Mesodermal cell (in vitro differentiated cells): ENCODE measurements around the gene VSTM2L.

ENCODE experiments used
- H3K27ac ChIP-seq: 2 replicates; pipeline ENCODE4 v1.7.0; 2013; ENCODE audit warnings: mild to moderate bottlenecking, low read depth, low read length, moderate library complexity; ENCODE audit not compliant: severe bottlenecking
- H3K36me3 ChIP-seq: 2 replicates; pipeline ENCODE4 v1.7.1; 2013; ENCODE audit warnings: mild to moderate bottlenecking, low read length, moderate library complexity; ENCODE audit not compliant: control insufficient read depth, insufficient read depth
- H3K4me1 ChIP-seq: one replicate; pipeline ENCODE4 v1.7.1; 2013; ENCODE audit warnings: mild to moderate bottlenecking, low read length; ENCODE audit not compliant: insufficient read depth, control insufficient read depth, poor library complexity, severe bottlenecking
- H3K4me3 ChIP-seq: 2 replicates; pipeline ENCODE4 v1.7.0; 2013; ENCODE audit warnings: low read length, control low read depth, mild to moderate bottlenecking; ENCODE audit not compliant: insufficient read depth, poor library complexity, severe bottlenecking; ENCODE audit errors: extremely low read depth
- H3K9me3 ChIP-seq: 2 replicates; pipeline ENCODE4 v1.7.1; 2013; ENCODE audit warnings: mild to moderate bottlenecking, low read length, moderate library complexity; ENCODE audit not compliant: control insufficient read depth
- WGBS, 2 experiments: methylation state at CpG; one replicate each; pipeline ENCODE4 v1.1.5; 2013; ENCODE audit warnings: missing lambda C conversion rate in 2 of 2; ENCODE audit not compliant: insufficient coverage in 2 of 2; 5-methylcytosine and 5-hydroxymethylcytosine counted together

VSTM2L gene

DNA sequence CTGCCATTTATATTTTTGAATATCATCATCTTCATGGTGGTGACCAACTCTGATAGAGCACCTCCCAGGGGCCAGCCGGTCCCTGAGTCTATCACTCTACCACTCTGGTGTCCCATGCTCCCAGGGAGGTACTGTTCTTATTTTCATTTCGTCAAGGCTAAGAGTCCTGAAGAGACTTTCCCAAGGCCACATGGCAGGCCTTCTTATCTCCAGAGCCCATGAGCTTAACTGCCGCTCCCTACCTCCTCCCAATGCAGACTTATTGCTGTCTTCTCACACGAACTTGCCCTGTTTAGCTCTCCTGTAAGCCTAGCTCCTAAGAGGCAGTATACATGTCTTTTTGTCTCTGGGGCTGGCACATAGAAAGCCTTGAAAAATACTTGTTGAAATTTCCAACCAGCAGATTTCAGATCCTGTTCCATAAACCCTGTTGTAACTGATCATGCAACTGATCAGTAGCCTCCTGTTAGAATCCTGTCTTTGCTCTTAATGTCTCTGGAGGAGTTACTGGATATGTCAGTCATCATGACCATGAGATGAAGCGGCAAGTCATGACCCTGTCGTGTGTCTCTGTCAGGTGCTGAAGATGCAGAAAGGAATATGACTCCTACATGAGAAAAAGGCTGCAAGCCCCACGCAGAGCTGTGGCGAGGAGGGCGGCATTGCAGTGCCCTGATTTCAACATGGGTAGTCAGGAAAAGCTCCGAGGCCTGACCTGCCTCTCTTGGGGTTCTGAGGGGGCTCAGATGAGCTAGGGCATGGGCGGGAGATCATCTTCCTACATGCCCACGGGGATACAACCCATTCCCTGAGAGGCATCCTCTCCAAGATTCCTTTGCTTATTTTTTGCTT lies 70.4 kb downstream of the VSTM2L start:
- whole genome bisulfite sequencing, 2 experiments = 89 to 94% methylated on average over 10 to 12 of the region's 12 CpGs
- Histone ChIP-seq H3K27ac (no peak overlapping the region), H3K9me3 (peaks cover 5% of the 10 kb centered on the region), H3K4me1 (no peaks in the 10 kb centered on the region), H3K36me3 (no peaks in the 10 kb centered on the region), H3K4me3 (no peak overlapping the region)

DNA sequence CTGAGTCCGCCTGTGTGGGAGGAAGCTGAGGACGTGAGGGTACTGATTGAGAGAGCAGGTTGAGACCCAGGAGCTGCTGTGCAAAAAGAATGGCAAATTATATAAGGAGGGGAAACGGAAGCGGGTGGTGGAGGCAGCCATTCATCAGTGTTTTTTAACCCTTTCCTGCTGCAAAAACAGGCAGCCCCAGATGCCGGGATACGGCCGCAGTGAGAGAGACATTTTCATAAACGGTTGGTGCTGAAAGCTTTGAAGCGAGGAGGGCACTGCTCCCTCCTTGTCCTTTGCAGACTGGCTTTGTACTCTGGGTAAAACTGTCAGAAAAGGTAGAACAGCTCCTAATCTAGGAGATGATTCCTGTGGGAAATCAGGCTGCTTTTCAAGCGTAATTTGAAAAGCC lies 74.0 kb downstream of the VSTM2L start:
- no peak overlapping the region for H3K27ac ChIP-seq
- H3K4me3 ChIP-seq = no peak overlapping the region
- WGBS, 2 experiments = 25 to 33% methylated on average over 7 to 8 of the region's 10 CpGs
- no peaks in the 10 kb centered on the region for H3K9me3 ChIP-seq
- H3K36me3 ChIP-seq = peaks cover 2% of the 10 kb centered on the region
- no peaks in the 10 kb centered on the region for H3K4me1 ChIP-seq

DNA sequence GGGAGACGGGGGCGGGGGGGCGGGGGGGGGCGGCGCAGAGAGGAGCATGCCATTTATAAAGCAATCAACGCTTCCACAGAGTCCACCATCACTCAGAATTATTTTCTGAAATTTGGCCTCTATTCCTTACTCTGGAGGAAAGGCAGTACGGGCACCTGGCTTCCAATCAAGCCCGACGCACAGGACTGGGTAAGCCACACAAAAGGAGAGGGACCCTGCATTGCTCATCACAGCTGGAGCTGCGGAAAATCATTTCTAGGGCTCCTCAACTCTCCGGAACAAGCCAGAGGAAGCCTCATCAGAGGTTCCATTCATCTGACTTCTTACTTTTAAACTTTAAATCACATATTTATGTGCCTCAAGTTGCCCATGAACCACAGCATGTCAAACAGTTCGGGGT lies 74.4 kb downstream of the VSTM2L start:
- 46 to 53% methylated on average over 6 of the region's 12 CpGs for WGBS, 2 experiments
- Histone ChIP-seq H3K9me3 (no peaks in the 10 kb centered on the region), H3K27ac (no peak overlapping the region), H3K4me3 (no peak overlapping the region), H3K4me1 (no peaks in the 10 kb centered on the region), H3K36me3 (peaks cover 5% of the 10 kb centered on the region)

DNA sequence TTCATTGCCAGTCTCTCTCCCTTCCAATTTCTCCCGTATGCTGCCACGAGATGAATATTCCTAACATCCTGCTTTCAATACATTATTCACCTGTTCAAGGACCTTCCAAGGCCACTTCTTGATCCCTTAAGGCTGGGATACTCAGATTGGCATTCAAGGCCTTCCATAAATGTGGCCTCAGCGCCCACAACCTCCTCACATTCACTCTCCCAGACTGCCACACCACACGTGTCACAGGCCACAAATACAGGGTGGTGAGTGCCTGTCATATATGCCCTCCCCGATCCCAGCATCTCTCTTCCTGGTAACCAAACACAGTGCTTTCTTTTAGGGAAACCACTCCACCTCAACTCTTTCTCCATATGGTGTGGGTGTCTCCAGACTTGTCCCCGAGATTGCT lies 74.9 kb downstream of the VSTM2L start:
- no peaks in the 10 kb centered on the region for H3K9me3 ChIP-seq
- no peak overlapping the region for H3K4me3 ChIP-seq
- peaks cover 8% of the 10 kb centered on the region for H3K36me3 ChIP-seq
- 73 to 82% methylated on average over 4 to 5 of the region's 6 CpGs for WGBS, 2 experiments
- H3K4me1 ChIP-seq = no peaks in the 10 kb centered on the region
- no peak overlapping the region for H3K27ac ChIP-seq

DNA sequence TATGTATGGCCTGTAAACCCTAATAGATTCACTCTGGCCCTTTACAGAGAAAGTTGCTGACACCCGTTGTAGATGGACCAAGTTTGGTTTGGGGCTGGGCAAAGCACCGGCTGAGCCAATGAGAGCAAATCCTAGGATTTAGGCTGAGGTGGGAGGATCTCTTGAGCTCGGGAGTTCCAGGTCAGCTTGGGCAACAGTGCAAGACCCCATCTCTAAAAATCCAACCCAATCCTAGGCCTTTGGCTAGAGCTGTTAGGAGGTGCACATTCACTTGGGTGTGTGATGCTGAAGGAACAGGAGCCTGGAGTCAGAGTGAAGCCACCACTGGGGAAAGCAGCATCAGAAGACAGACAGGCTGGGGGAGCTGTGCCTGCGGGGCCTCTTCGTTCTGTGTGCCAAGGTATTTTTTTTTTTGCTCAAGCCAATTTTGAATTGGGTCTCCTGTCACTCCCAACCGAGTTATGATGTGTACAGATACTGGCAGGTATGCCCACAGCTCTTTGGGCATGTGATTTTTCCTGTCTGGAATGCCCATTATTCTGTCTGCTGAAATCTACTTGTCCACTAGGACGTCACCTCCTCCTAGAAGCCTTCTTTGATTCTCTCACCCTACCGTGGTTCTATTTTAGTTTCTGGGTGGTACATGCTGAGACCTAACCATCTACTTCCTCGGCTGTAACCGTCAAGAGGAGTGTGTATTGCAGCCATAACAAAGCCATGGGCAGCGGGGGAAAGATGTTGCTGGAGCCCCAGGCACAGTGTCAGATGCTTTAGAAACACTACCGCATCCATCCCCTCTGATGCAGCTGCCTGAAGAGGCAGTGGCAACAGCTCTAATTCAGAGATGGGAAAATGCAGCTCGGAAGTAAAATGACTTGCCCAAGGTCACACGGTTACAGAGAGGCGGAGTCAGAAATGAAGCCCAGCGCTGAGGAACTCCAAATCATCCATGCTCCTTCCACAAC lies 76.4 kb downstream of the VSTM2L start:
- H3K9me3 ChIP-seq = no peaks in the 10 kb centered on the region
- H3K27ac ChIP-seq = no peak overlapping the region
- H3K36me3 ChIP-seq = peaks cover 16% of the 10 kb centered on the region
- H3K4me1 ChIP-seq = no peaks in the 10 kb centered on the region
- WGBS, 2 experiments = 92 to 96% methylated on average over 11 to 14 of the region's 16 CpGs
- H3K4me3 ChIP-seq = no peak overlapping the region

DNA sequence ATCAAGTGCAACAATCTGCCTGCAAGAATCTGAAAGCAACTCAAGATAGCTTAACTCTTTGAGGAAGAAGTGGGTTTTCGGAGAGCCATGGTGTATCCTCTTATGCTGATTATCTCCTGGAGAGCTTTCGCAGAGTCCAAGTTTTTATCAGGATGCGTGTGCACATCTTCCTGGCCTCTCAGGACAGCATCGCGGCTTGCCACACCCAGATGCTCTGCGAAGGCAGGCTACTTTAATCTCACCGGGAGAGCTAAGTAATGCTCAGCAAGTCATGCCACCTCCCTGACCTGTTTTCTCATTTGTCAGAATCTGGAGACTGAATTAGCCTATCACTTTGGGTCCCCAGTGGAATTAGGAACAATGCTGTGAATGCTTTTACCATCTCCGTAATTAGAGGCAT lies 77.5 kb downstream of the VSTM2L start:
- Histone ChIP-seq H3K27ac (no peak overlapping the region), H3K36me3 (peaks cover 25% of the 10 kb centered on the region)
- WGBS, 2 experiments = 89 to 91% methylated on average over 7 of the region's 8 CpGs

DNA sequence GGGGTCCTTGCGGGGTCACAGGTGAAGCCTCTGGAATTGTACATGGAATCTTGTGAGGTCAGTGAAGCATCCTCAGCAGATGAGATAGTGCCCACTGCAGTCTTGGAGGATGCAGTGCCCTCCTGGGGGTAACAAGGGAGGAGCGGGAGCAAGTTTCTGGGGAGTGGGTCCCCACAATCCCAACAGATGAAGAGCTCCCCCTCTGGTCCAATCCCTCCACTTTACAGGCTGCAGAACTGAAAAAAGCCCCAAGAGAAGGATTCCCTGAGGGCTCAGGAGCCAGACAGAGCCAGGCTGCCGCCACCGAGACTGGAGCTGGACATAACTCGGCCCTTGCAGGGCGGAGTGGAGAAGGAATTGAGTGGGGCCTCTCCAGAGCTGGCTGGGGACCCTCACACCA lies 77.9 kb downstream of the VSTM2L start:
- Histone ChIP-seq H3K9me3 (no peaks in the 10 kb centered on the region), H3K27ac (no peak overlapping the region), H3K4me3 (no peak overlapping the region), H3K4me1 (no peaks in the 10 kb centered on the region), H3K36me3 (peaks cover 29% of the 10 kb centered on the region)
- WGBS, 2 experiments = 95 to 100% methylated on average over 4 to 5 of the region's 6 CpGs

More for the DNA sequence above, 77.5 kb downstream of the VSTM2L start:
- H3K4me3 ChIP-seq = no peak overlapping the region
- H3K4me1 ChIP-seq = no peaks in the 10 kb centered on the region
- H3K9me3 ChIP-seq = no peaks in the 10 kb centered on the region

DNA sequence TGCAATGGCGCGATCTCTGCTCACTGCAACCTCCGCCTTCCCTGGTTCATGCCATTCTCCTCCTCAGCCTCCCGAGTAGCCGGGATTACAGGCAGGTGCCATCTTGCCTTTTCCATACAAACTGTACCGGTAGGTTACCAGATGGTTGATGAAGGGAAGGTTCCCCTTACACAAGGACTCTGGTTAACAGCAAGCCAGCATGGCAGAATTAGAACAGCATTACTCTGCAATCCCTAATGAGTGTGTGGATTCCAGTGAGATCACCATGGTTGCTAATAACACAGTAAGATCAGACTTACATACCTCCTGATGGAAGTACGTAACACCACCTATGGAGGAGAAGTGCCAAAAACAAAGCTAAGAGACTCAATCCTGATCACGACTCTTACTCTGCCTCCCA lies 78.6 kb downstream of the VSTM2L start:
- H3K36me3 ChIP-seq = peaks cover 29% of the 10 kb centered on the region
- H3K4me1 ChIP-seq = no peaks in the 10 kb centered on the region
- 92 to 100% methylated on average over 4 of the region's 8 CpGs for WGBS, 2 experiments
- H3K9me3 ChIP-seq = no peaks in the 10 kb centered on the region
- no peak overlapping the region for H3K27ac ChIP-seq
- no peak overlapping the region for H3K4me3 ChIP-seq

DNA sequence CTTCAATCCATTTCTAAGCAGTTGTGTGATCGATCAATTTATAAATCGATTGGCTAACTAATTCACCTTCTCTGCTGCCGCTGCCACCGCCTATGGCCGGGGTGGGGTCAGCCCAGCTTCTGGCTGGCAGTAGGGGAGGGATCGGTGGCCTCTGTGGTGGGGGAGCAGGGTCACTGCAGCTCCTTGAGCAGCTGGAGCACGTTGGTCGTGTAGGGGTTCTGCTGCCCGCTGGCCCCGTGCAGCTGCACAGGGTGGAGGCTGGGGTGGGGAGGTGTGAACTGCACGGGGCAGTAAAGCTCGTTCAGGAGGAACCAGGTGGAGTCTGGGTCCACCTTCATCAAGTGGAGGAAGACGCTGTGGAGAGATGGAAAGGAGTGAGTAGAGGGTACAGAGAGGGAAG lies 80.4 kb downstream of the VSTM2L start:
- peaks cover 34% of the 10 kb centered on the region for H3K36me3 ChIP-seq
- H3K4me1 ChIP-seq = peaks cover 9% of the 10 kb centered on the region
- 94 to 95% methylated on average over 10 to 12 of the region's 13 CpGs for WGBS, 2 experiments
- no peak overlapping the region for H3K27ac ChIP-seq
- H3K4me3 ChIP-seq = no peak overlapping the region
- H3K9me3 ChIP-seq = no peaks in the 10 kb centered on the region

DNA sequence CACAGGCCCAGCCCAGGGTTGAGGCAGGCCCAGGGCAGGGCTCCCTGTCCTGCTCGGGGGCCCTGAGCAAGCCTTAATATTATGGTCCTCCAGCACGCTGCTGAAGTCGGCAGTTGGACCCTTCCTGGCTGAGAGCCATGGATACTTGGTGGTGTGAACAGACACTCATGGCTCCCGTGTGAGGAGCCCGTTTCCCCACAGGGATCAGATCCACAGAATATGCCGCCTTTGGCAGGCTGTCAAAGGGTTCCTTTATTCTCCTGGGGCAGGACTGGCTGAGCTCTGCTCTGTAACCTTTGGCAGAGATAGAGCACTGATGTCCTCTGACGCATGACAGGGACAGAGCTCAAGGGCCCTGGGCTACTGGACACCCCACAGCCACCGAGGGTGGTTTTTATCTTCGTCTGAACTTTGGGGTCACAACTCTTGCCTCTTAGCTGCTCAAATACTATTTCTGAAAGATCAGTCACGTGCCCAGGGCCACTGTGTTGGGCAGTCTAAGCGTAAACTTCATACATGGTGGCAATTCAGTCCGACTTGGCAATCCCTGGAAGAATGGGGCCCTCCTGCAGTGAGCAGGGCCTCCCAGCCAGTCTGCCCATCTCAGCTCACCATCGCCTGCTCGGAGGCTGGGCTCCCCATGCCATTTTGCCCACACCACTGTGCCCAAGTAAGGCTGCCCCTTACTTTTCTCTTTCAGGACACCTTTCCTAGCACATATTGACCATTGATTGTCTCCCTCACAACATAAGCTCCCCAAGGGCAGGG lies 81.3 kb downstream of the VSTM2L start:
- Histone ChIP-seq H3K27ac (no peak overlapping the region), H3K4me3 (no peak overlapping the region), H3K36me3 (peaks cover 40% of the 10 kb centered on the region), H3K4me1 (peaks cover 9% of the 10 kb centered on the region), H3K9me3 (no peaks in the 10 kb centered on the region)
- 91% methylated on average over 13 to 14 of the region's 14 CpGs for WGBS, 2 experiments
